Astrocyte (in vitro differentiated cells and primary cell): ENCODE measurements around the gene TDRKH. TPM values are rescaled to one million over a fixed set of nuclear protein-coding genes. Genes with fewer than 3 reads are reported as not detected.
A peak's percentile ranks its signal among the peaks of the same experiment; 100 is the strongest.

Source experiments
- DNase-seq: peaks from one replicate; pipeline ENCODE4 v3.0.0-alpha.2; 2010; ENCODE audit warnings: low read depth
- FAIRE-seq: peaks from 2 replicates; lab custom pipeline; 2011; peaks lifted over from hg19 to GRCh38; lab: Jason Lieb, UNC
- H2AFZ ChIP-seq: 2 replicates; pipeline ENCODE4 v1.6.0; 2012; ENCODE audit warnings: low read depth, low read length, inconsistent platforms
- H3K27ac ChIP-seq: 2 replicates; pipeline ENCODE4 v1.5.1; 2011; ENCODE audit warnings: low read depth, low read length, inconsistent platforms
- H3K27me3 ChIP-seq: 2 replicates; pipeline ENCODE4 v1.6.0; 2011; ENCODE audit warnings: low read length, inconsistent platforms; ENCODE audit not compliant: insufficient read depth
- H3K36me3 ChIP-seq: 2 replicates; pipeline ENCODE4 v1.5.1; 2011; ENCODE audit warnings: low read length, inconsistent platforms; ENCODE audit not compliant: insufficient read depth
- H3K4me1 ChIP-seq: 2 replicates; pipeline ENCODE4 v1.5.1; 2011; ENCODE audit warnings: low read length, inconsistent platforms; ENCODE audit not compliant: insufficient read depth
- H3K4me2 ChIP-seq: 2 replicates; pipeline ENCODE4 v1.6.0; 2012; ENCODE audit warnings: low read length, inconsistent platforms
- H3K4me3 ChIP-seq: 2 replicates; pipeline ENCODE4 v1.5.1; 2011; ENCODE audit warnings: low read depth, mild to moderate bottlenecking, low read length, inconsistent platforms; ENCODE audit not compliant: insufficient read depth
- H3K79me2 ChIP-seq: 2 replicates; pipeline ENCODE4 v1.6.0; 2012; ENCODE audit warnings: mild to moderate bottlenecking, low read length, inconsistent platforms; ENCODE audit not compliant: insufficient read depth
- H3K9ac ChIP-seq: 2 replicates; pipeline ENCODE4 v1.6.0; 2012; ENCODE audit warnings: mild to moderate bottlenecking, low read length, inconsistent platforms
- H3K9me3 ChIP-seq: 2 replicates; pipeline ENCODE4 v1.5.1; 2012; ENCODE audit warnings: low read depth, mild to moderate bottlenecking, low read length, inconsistent platforms; ENCODE audit not compliant: insufficient read depth
- H4K20me1 ChIP-seq: 2 replicates; pipeline ENCODE4 v1.6.0; 2012; ENCODE audit warnings: low read length, inconsistent platforms; ENCODE audit not compliant: insufficient read depth
- H3K27ac Mint-ChIP-seq: one replicate; pipeline ENCODE4 v1.8.0; 2021; ENCODE audit warnings: mild to moderate bottlenecking, mixed read lengths; ENCODE audit not compliant: unreplicated experiment
- H3K27me3 Mint-ChIP-seq: one replicate; pipeline ENCODE4 v1.8.0; 2021; ENCODE audit warnings: low read depth, mixed read lengths; ENCODE audit not compliant: unreplicated experiment
- H3K36me3 Mint-ChIP-seq: one replicate; pipeline ENCODE4 v1.8.0; 2021; ENCODE audit warnings: low read depth, mixed read lengths; ENCODE audit not compliant: unreplicated experiment
- H3K4me1 Mint-ChIP-seq: one replicate; pipeline ENCODE4 v1.8.0; 2021; ENCODE audit warnings: low read depth, mixed read lengths; ENCODE audit not compliant: unreplicated experiment
- H3K4me3 Mint-ChIP-seq: one replicate; pipeline ENCODE4 v1.8.0; 2021; ENCODE audit warnings: mild to moderate bottlenecking, moderate library complexity, mixed read lengths; ENCODE audit not compliant: unreplicated experiment
- H3K9me3 Mint-ChIP-seq: one replicate; pipeline ENCODE4 v1.8.0; 2021; ENCODE audit warnings: mild to moderate bottlenecking, mixed read lengths; ENCODE audit not compliant: unreplicated experiment
- EZH2 ChIP-seq: IDR thresholded peaks from 2 replicates; pipeline ENCODE4 v1.6.1; 2012; ENCODE audit warnings: mild to moderate bottlenecking, low read length, inconsistent platforms; ENCODE audit not compliant: insufficient read depth
- total RNA-seq: library from RNA; stranded (reverse); gene quantifications from 2 replicates; pipeline ENCODE4 v1.2.1, GENCODE V29; 2021
- TF ChIP-seq, protein P1 (sequence below): IDR thresholded peaks from 2 replicates; pipeline ENCODE4 v1.5.1; 2011; ENCODE audit warnings: low read depth, mild to moderate bottlenecking, inconsistent platforms, low read length, moderate library complexity; ENCODE audit not compliant: insufficient read depth

The TDRKH gene
- total RNA-seq, 1 donor from 2014 or later = 7.5 TPM

GRCh38 chr1:151831256-151831591 is 40.9 kb upstream of the TDRKH start:
- Histone ChIP-seq H3K27me3 (no peaks in the 10 kb centered on the region), H2AFZ (no peak overlapping the region), H3K36me3 (no peaks in the 10 kb centered on the region), H3K4me2 (no peak overlapping the region), H3K9ac (no peak overlapping the region), H3K27ac (no peak overlapping the region), H4K20me1 (no peaks in the 10 kb centered on the region), H3K79me2 (no peaks in the 10 kb centered on the region), H3K4me1 (no peaks in the 10 kb centered on the region), H3K9me3 (no peaks in the 10 kb centered on the region), H3K4me3 (no peak overlapping the region)
- peaks cover 41% of the 10 kb centered on the region for H3K27me3 Mint-ChIP-seq
- no peaks in the 10 kb centered on the region for H3K36me3 Mint-ChIP-seq
- TF ChIP-seq EZH2 = no peak
- TF ChIP-seq, protein P1, sequence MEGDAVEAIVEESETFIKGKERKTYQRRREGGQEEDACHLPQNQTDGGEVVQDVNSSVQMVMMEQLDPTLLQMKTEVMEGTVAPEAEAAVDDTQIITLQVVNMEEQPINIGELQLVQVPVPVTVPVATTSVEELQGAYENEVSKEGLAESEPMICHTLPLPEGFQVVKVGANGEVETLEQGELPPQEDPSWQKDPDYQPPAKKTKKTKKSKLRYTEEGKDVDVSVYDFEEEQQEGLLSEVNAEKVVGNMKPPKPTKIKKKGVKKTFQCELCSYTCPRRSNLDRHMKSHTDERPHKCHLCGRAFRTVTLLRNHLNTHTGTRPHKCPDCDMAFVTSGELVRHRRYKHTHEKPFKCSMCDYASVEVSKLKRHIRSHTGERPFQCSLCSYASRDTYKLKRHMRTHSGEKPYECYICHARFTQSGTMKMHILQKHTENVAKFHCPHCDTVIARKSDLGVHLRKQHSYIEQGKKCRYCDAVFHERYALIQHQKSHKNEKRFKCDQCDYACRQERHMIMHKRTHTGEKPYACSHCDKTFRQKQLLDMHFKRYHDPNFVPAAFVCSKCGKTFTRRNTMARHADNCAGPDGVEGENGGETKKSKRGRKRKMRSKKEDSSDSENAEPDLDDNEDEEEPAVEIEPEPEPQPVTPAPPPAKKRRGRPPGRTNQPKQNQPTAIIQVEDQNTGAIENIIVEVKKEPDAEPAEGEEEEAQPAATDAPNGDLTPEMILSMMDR = no peak
- H3K9me3 Mint-ChIP-seq = no peaks in the 10 kb centered on the region
- no peak for FAIRE-seq
- no peak overlapping the region for H3K27ac Mint-ChIP-seq
- no peak for DNase-seq
- H3K4me3 Mint-ChIP-seq = no peak overlapping the region
- H3K4me1 Mint-ChIP-seq = peaks cover 6% of the 10 kb centered on the region

- no peak overlapping the region for H3K4me3 Mint-ChIP-seq
- TF ChIP-seq, protein P1 = no peak
- no peak for TF ChIP-seq EZH2
- peaks cover 2% of the 10 kb centered on the region for H3K9me3 Mint-ChIP-seq
Observed at GRCh38 chr1:151830055-151830454, 39.8 kb upstream of the TDRKH start.

DNA sequence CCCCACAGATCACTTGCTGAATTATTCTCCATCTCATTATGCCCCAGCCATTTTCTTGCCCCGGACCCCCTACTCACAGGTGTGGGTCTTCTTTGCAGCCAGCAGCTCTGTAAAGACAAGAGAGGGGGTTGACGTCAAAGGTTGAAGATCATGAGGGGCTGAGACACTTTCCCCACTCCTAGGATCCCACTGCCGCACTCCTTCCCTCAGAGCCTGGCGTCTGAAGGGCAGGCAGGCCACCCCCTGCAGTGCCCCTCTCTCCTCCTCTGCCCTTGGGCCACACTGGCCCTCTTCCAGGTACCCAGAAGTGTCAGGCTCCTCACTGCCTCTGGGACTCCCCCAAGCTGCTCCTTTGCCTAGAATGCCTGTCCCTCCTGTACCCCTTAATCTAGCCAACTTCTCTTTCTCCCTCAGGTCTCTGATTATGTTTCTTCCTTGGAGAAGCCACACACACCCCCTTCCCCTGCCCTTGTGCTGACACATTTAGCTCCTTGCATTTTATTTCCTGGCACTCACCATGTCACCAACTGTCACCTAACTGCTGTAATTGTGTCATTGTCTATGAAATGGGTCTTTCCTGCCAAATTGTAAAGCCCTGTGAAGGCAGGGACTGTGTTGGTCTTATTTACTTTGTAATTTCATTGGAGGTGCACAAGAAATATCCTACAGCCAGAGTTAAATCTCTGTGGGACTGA is 39.2 kb upstream of the TDRKH start:
- Mint-ChIP-seq H3K36me3 (no peaks in the 10 kb centered on the region), H3K9me3 (peaks cover 2% of the 10 kb centered on the region), H3K27me3 (peaks cover 48% of the 10 kb centered on the region), H3K27ac (no peak overlapping the region), H3K4me1 (peaks cover 6% of the 10 kb centered on the region), H3K4me3 (no peak overlapping the region)
- Histone ChIP-seq H3K9me3 (no peaks in the 10 kb centered on the region), H3K4me1 (no peaks in the 10 kb centered on the region), H3K4me2 (peak overlapping the region; percentile 59), H3K27me3 (no peaks in the 10 kb centered on the region), H3K79me2 (no peaks in the 10 kb centered on the region), H3K36me3 (no peaks in the 10 kb centered on the region), H3K27ac (no peak overlapping the region), H2AFZ (no peak overlapping the region), H3K9ac (no peak overlapping the region), H3K4me3 (no peak overlapping the region), H4K20me1 (no peaks in the 10 kb centered on the region)
- no peak for TF ChIP-seq EZH2
- TF ChIP-seq, protein P1 = no peak
- DNase-seq (no peak), FAIRE-seq (no peak)

More at GRCh38 chr1:151830055-151830454, 39.8 kb upstream of the TDRKH start:
- no peak overlapping the region for H2AFZ ChIP-seq
- H3K9ac ChIP-seq = no peak overlapping the region
- H3K4me3 ChIP-seq = no peak overlapping the region
- H3K27me3 ChIP-seq = no peaks in the 10 kb centered on the region
- H3K4me2 ChIP-seq = no peak overlapping the region
- no peak overlapping the region for H3K27ac Mint-ChIP-seq
- DNase-seq (no peak), FAIRE-seq (no peak)
- H3K4me1 ChIP-seq = no peaks in the 10 kb centered on the region
- H3K27ac ChIP-seq = no peak overlapping the region
- H4K20me1 ChIP-seq = no peaks in the 10 kb centered on the region
- no peaks in the 10 kb centered on the region for H3K79me2 ChIP-seq
- peaks cover 43% of the 10 kb centered on the region for H3K27me3 Mint-ChIP-seq
- H3K36me3 Mint-ChIP-seq = no peaks in the 10 kb centered on the region
- H3K4me1 Mint-ChIP-seq = peaks cover 6% of the 10 kb centered on the region
- no peaks in the 10 kb centered on the region for H3K9me3 ChIP-seq
- no peaks in the 10 kb centered on the region for H3K36me3 ChIP-seq
